ENCODE results near the gene PPP2R2B.

GRCh38 chr5:146903789-146904188 lies 25.2 kb upstream of the PPP2R2B start:
- no peak for TF ChIP-seq EP300 (IDR thresholded peaks at IDR 0.05)
- TF ChIP-seq CTCF (IDR thresholded peaks at IDR 0.05), result no peak

Data from esophagus muscularis mucosa (tissue), 3 donors.